Neuronal stem cell (in vitro differentiated cells): ENCODE results near the gene KIAA0232.

ENCODE experiments used
- DNase-seq: peaks from one replicate; pipeline ENCODE4 v3.0.0-alpha.2; 2013; ENCODE audit warnings: low spot score
- H2AFZ ChIP-seq: one replicate; pipeline ENCODE4 v1.6.1; 2013; ENCODE audit warnings: mild to moderate bottlenecking, low read length, inconsistent platforms
- H2AK5ac ChIP-seq: 2 replicates; pipeline ENCODE4 v1.6.1; 2013; ENCODE audit warnings: low read depth, mild to moderate bottlenecking, inconsistent platforms, low read length, moderate library complexity, mixed read lengths
- H2BK120ac ChIP-seq: 2 replicates; pipeline ENCODE4 v1.6.1; 2013; ENCODE audit warnings: low read depth, mild to moderate bottlenecking, inconsistent platforms, low read length, moderate library complexity, mixed read lengths
- H2BK12ac ChIP-seq: one replicate; pipeline ENCODE4 v1.6.1; 2013; ENCODE audit warnings: low read length, inconsistent platforms
- H2BK15ac ChIP-seq: 2 replicates; pipeline ENCODE4 v1.6.1; 2013; ENCODE audit warnings: mild to moderate bottlenecking, low read length, inconsistent platforms, mixed read lengths
- H2BK5ac ChIP-seq: one replicate; pipeline ENCODE4 v1.6.1; 2013; ENCODE audit warnings: inconsistent platforms, mild to moderate bottlenecking, low read length, moderate library complexity
- H3K14ac ChIP-seq: one replicate; pipeline ENCODE4 v1.6.1; 2013; ENCODE audit warnings: low read length, inconsistent platforms
- H3K18ac ChIP-seq: 2 replicates; pipeline ENCODE4 v1.6.1; 2013; ENCODE audit warnings: low read length, inconsistent platforms
- H3K23ac ChIP-seq: 2 replicates; pipeline ENCODE4 v1.6.1; 2013; ENCODE audit warnings: low read depth, mild to moderate bottlenecking, mixed read lengths, low read length, inconsistent platforms; ENCODE audit not compliant: poor library complexity
- H3K27ac ChIP-seq: replicated peaks from 3 replicates; pipeline ENCODE4 v1.5.1; 2013; ENCODE audit warnings: low read length, inconsistent platforms
- H3K27me3 ChIP-seq, 3 experiments: 2 replicates each; pipeline ENCODE4 v1.6.1; 2013; ENCODE audit warnings: low read length in 3 of 3, mild to moderate bottlenecking in 2 of 3, inconsistent platforms in 1 of 3, low read depth in 1 of 3, mixed read lengths in 1 of 3, moderate library complexity in 1 of 3; ENCODE audit not compliant: control insufficient read depth in 3 of 3, insufficient read depth in 3 of 3
- H3K36me3 ChIP-seq, 2 donors: replicated peaks in 1 of 2; 2 replicates each; pipeline ENCODE4 v1.6.1; 2013; ENCODE audit warnings: low read length in 2 of 2; ENCODE audit not compliant: control insufficient read depth in 2 of 2, insufficient read depth in 2 of 2
- H3K4ac ChIP-seq: 2 replicates; pipeline ENCODE4 v1.6.1; 2013; ENCODE audit warnings: inconsistent platforms, mild to moderate bottlenecking, low read length, moderate library complexity
- H3K4me1 ChIP-seq, 2 donors: 1 replicate in 1 of 2; 2 replicates in 1 of 2; pipeline ENCODE4 v1.6.1; 2013; ENCODE audit warnings: low read length in 2 of 2, low read depth in 1 of 2; ENCODE audit not compliant: control insufficient read depth in 2 of 2, insufficient read depth in 1 of 2
- H3K4me2 ChIP-seq: one replicate; pipeline ENCODE4 v1.6.1; 2013; ENCODE audit warnings: mild to moderate bottlenecking, low read length, inconsistent platforms; ENCODE audit not compliant: insufficient read depth, poor library complexity, severe bottlenecking
- H3K4me3 ChIP-seq, 2 donors: 2 replicates each; pipeline ENCODE4 v1.5.1; 2013; ENCODE audit warnings: low read length in 2 of 2, mild to moderate bottlenecking in 2 of 2, inconsistent platforms in 1 of 2, moderate library complexity in 1 of 2
- H3K79me1 ChIP-seq: one replicate; pipeline ENCODE4 v1.6.1; 2013; ENCODE audit warnings: low read depth, mild to moderate bottlenecking, inconsistent platforms, low read length, moderate library complexity
- H3K9ac ChIP-seq: one replicate; pipeline ENCODE4 v1.6.1; 2013; ENCODE audit warnings: mild to moderate bottlenecking, low read depth, low read length, inconsistent platforms; ENCODE audit not compliant: poor library complexity
- H3K9me3 ChIP-seq, 2 donors: replicated peaks in 1 of 2; 2 replicates each; pipeline versions ENCODE3 to v1.6.1; 2013; ENCODE audit warnings: low read length in 2 of 2, mild to moderate bottlenecking in 2 of 2, inconsistent platforms in 1 of 2, low read depth in 1 of 2, mixed read lengths in 1 of 2, moderate library complexity in 1 of 2; ENCODE audit not compliant: control insufficient read depth in 2 of 2, insufficient read depth in 1 of 2
- H4K8ac ChIP-seq: one replicate; pipeline ENCODE4 v1.6.1; 2013; ENCODE audit warnings: low read depth, mild to moderate bottlenecking, inconsistent platforms, low read length, moderate library complexity
- H4K91ac ChIP-seq: one replicate; pipeline ENCODE4 v1.6.1; 2013; ENCODE audit warnings: low read length, low read depth, mild to moderate bottlenecking, inconsistent platforms; ENCODE audit not compliant: poor library complexity
- WGBS, 2 donors: extraction: QIAGEN DNeasy Blood & Tissue Kit; methylation state at CpG; one replicate each; pipeline ENCODE4 v1.1.7; 2013; ENCODE audit warnings: missing lambda C conversion rate in 2 of 2, mixed read lengths in 1 of 2; ENCODE audit not compliant: insufficient read length in 2 of 2, insufficient replicate concordance in 1 of 2; ENCODE audit errors: extremely low coverage in 2 of 2; 5-methylcytosine and 5-hydroxymethylcytosine counted together

Gene KIAA0232

DNA sequence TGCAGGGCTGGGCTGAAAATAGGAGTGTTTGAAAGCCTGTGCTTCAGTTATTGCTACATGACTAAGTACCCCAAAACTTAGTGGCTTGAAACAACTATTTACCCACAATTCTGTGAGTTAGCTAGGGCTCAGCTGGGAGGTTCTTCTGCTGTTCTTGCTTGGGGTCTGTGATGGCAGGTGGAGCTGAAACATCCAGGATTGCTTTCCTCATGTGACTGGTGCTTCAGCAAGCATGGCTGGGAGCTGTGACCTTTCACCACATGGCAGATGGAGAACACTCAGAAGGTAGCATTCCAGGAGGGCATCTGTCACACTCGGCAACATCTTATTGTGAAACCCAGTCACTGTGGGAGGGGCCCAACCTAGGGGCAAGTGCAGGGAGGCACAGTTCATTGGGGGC, 70.1 kb downstream of the KIAA0232 start:
- no peak overlapping the region for H3K18ac ChIP-seq
- no peak overlapping the region for H2AK5ac ChIP-seq
- no peak overlapping the region for H3K9ac ChIP-seq
- peaks cover 0 to 6% of the 10 kb centered on the region in 2 donors for H3K4me1 ChIP-seq
- H3K27ac ChIP-seq = no peak overlapping the region
- no peak overlapping the region for H3K4me3 ChIP-seq
- H3K36me3 ChIP-seq = peaks cover 16 to 90% of the 10 kb centered on the region in 2 donors
- no peak overlapping the region for H4K91ac ChIP-seq
- H2BK12ac ChIP-seq = no peak overlapping the region
- H2BK5ac ChIP-seq = no peak overlapping the region
- H2BK120ac ChIP-seq = no peak overlapping the region
- peaks cover 4 to 11% of the 10 kb centered on the region in 2 donors for H3K9me3 ChIP-seq
- H3K23ac ChIP-seq = no peak overlapping the region
- H3K14ac ChIP-seq = no peak overlapping the region
- H3K27me3 ChIP-seq = no peaks in the 10 kb centered on the region
- H2BK15ac ChIP-seq = no peak overlapping the region
- no peak for DNase-seq
- H2AFZ ChIP-seq = no peak overlapping the region
- peaks cover 9% of the 10 kb centered on the region for H3K79me1 ChIP-seq
- WGBS, 2 donors = no CpG with 5 or more reads among the region's 1 CpG
- H4K8ac ChIP-seq = no peak overlapping the region
- H3K4me2 ChIP-seq = no peak overlapping the region
- no peak overlapping the region for H3K4ac ChIP-seq

- Histone ChIP-seq H3K18ac (no peak overlapping the region), H2BK5ac (no peak overlapping the region), H2BK15ac (no peak overlapping the region), H2BK120ac (no peak overlapping the region), H3K9ac (no peak overlapping the region), H3K27me3 (no peaks in the 10 kb centered on the region), H3K4me3 (no peak overlapping the region), H3K23ac (no peak overlapping the region), H2AK5ac (no peak overlapping the region), H3K36me3 (peaks cover 12 to 90% of the 10 kb centered on the region in 2 donors), H3K4me1 (peaks cover 0 to 6% of the 10 kb centered on the region in 2 donors), H3K79me1 (peaks cover 6% of the 10 kb centered on the region), H2AFZ (no peak overlapping the region), H3K4me2 (no peak overlapping the region), H3K27ac (no peak overlapping the region), H3K14ac (no peak overlapping the region), H3K9me3 (peaks cover 3 to 11% of the 10 kb centered on the region in 2 donors), H2BK12ac (no peak overlapping the region), H4K8ac (no peak overlapping the region), H3K4ac (no peak overlapping the region), H4K91ac (no peak overlapping the region)
- no peak for DNase-seq
- WGBS, 2 donors = no CpG with 5 or more reads among the region's 7 CpGs
These were observed 71.7 kb downstream of the KIAA0232 start for GRCh38 chr4:6854098-6854744.

GRCh38 chr4:6855692-6856297, 73.3 kb downstream of the KIAA0232 start:
- Histone ChIP-seq H3K9me3 (peaks cover 3 to 11% of the 10 kb centered on the region in 2 donors), H2BK120ac (no peak overlapping the region), H4K8ac (no peak overlapping the region), H3K4me1 (peaks cover 0 to 6% of the 10 kb centered on the region in 2 donors), H4K91ac (no peak overlapping the region), H2BK15ac (no peak overlapping the region), H2BK12ac (no peak overlapping the region), H3K4ac (no peak overlapping the region), H2AK5ac (no peak overlapping the region), H3K79me1 (peaks cover 5% of the 10 kb centered on the region), H3K4me2 (no peak overlapping the region), H3K14ac (no peak overlapping the region), H3K18ac (no peak overlapping the region), H3K27me3 (no peaks in the 10 kb centered on the region), H3K4me3 (no peak overlapping the region), H3K9ac (no peak overlapping the region), H2BK5ac (no peak overlapping the region), H3K36me3 (peaks cover 11 to 91% of the 10 kb centered on the region in 2 donors), H3K23ac (no peak overlapping the region), H3K27ac (no peak overlapping the region), H2AFZ (no peak overlapping the region)
- no CpG with 5 or more reads among the region's 11 CpGs for WGBS, 2 donors
- DNase-seq = no peak

- no peak for DNase-seq
- no peak overlapping the region for H3K14ac ChIP-seq
These were observed 73.9 kb downstream of the KIAA0232 start for GRCh38 chr4:6856391-6856790.

More at GRCh38 chr4:6856391-6856790, 73.9 kb downstream of the KIAA0232 start:
- no peak overlapping the region for H3K9ac ChIP-seq
- no peak overlapping the region for H2BK120ac ChIP-seq
- peaks cover 15 to 91% of the 10 kb centered on the region in 2 donors for H3K36me3 ChIP-seq
- H3K18ac ChIP-seq = no peak overlapping the region
- no peak overlapping the region for H4K8ac ChIP-seq
- H3K4me3 ChIP-seq = no peak overlapping the region
- H3K27me3 ChIP-seq = no peaks in the 10 kb centered on the region
- H2BK5ac ChIP-seq = no peak overlapping the region
- peaks cover 3 to 9% of the 10 kb centered on the region in 2 donors for H3K9me3 ChIP-seq
- H3K4ac ChIP-seq = no peak overlapping the region
- no CpG with 5 or more reads among the region's 2 CpGs for WGBS, 2 donors
- no peak overlapping the region for H2BK15ac ChIP-seq
- H3K4me2 ChIP-seq = no peak overlapping the region
- H2BK12ac ChIP-seq = no peak overlapping the region
- no peak overlapping the region for H3K27ac ChIP-seq
- peaks cover 5% of the 10 kb centered on the region for H3K79me1 ChIP-seq
- H2AK5ac ChIP-seq = no peak overlapping the region
- H3K23ac ChIP-seq = no peak overlapping the region
- H4K91ac ChIP-seq = no peak overlapping the region
- H3K4me1 ChIP-seq = peaks cover 0 to 6% of the 10 kb centered on the region in 2 donors
- no peak overlapping the region for H2AFZ ChIP-seq
